Endothelial cell of umbilical vein (primary cell): ENCODE data around the gene LGALS4. TPM values are rescaled to one million over a fixed set of nuclear protein-coding genes. Genes with fewer than 3 reads are reported as not detected.

Source experiments
- BruUV-seq: library from RNA; stranded (reverse); fragments of 400-500 nt; replicated peaks from 2 replicates; lab custom pipeline; 2021; lab: Mats Ljungman, UMichigan
- CTCF ChIA-PET: fragments of 300-600, 350-600 bp; sonication (Branson Sonifier 250); formaldehyde crosslinking; loops from one replicate; lab custom pipeline; 2021; ENCODE audit warnings: antibody characterized with exemption, inconsistent platforms; lab: Charles Lee
- POLR2A ChIA-PET: fragments of 300-600, 350-600 bp; sonication (Branson Sonifier 250); formaldehyde crosslinking; loops from one replicate; lab custom pipeline; 2021; ENCODE audit warnings: antibody characterized with exemption, inconsistent platforms; lab: Charles Lee
- DNase-seq: peaks from one replicate; pipeline ENCODE4 v3.0.0-alpha.2; 2011; ENCODE audit warnings: low read depth, low spot score
- FAIRE-seq: peaks from 2 replicates; lab custom pipeline; 2011; peaks lifted over from hg19 to GRCh38; lab: Jason Lieb, UNC
- H2AFZ ChIP-seq: 2 replicates; pipeline ENCODE4 v1.6.0; 2012; ENCODE audit warnings: low read depth, low read length, control low read depth, inconsistent platforms
- H3K27ac ChIP-seq: 2 replicates; pipeline ENCODE4 v1.5.1; 2011; ENCODE audit warnings: low read depth, mild to moderate bottlenecking, control low read depth, low read length, moderate library complexity; ENCODE audit not compliant: insufficient read depth
- H3K27me3 ChIP-seq, 2 experiments: 2 replicates each; pipeline versions ENCODE4 v1.6.0 to v1.6.1; 2011; ENCODE audit warnings: low read length in 2 of 2, mixed read lengths in 1 of 2; ENCODE audit not compliant: control insufficient read depth in 2 of 2, insufficient read depth in 2 of 2
- H3K36me3 ChIP-seq, 2 experiments: 2 replicates in 1 of 2; 3 replicates in 1 of 2; pipeline ENCODE4 v1.5.1; 2011; ENCODE audit warnings: low read length in 2 of 2, mild to moderate bottlenecking in 1 of 2, moderate library complexity in 1 of 2; ENCODE audit not compliant: control insufficient read depth in 2 of 2, insufficient read depth in 2 of 2; ENCODE audit errors: extremely low read depth in 1 of 2
- H3K4me1 ChIP-seq: 3 replicates; pipeline ENCODE4 v1.5.1; 2011; ENCODE audit warnings: mild to moderate bottlenecking, low read length; ENCODE audit not compliant: control insufficient read depth, insufficient read depth; ENCODE audit errors: extremely low read depth
- H3K4me2 ChIP-seq: 2 replicates; pipeline ENCODE4 v1.6.1; 2011; ENCODE audit warnings: low read length, control low read depth, mixed read lengths; ENCODE audit not compliant: insufficient read depth
- H3K4me3 ChIP-seq, 3 experiments: fragments of 200-600 bp in 1 of 3; sonication (generic), shearing (Covaris generic) in 1 of 3; replicated peaks in 1 of 3; 2 replicates each; pipeline ENCODE4 v1.5.1; 2011 to 2016; ENCODE audit warnings: control low read depth in 3 of 3, low read length in 3 of 3, mild to moderate bottlenecking in 2 of 3, inconsistent platforms in 1 of 3, low read depth in 1 of 3, moderate library complexity in 1 of 3; ENCODE audit not compliant: insufficient read depth in 1 of 3
- H3K79me2 ChIP-seq: 2 replicates; pipeline ENCODE4 v1.6.0; 2012; ENCODE audit warnings: low read length, inconsistent platforms; ENCODE audit not compliant: control insufficient read depth, insufficient read depth
- H3K9ac ChIP-seq: replicated peaks from 2 replicates; pipeline ENCODE3; 2011; ENCODE audit warnings: low read length, control low read depth; ENCODE audit not compliant: insufficient read depth; ENCODE audit errors: extremely low read depth
- H3K9me1 ChIP-seq: replicated peaks from 3 replicates; pipeline ENCODE4 v1.6.0; 2011; ENCODE audit warnings: mild to moderate bottlenecking, low read length; ENCODE audit not compliant: control insufficient read depth, insufficient read depth; ENCODE audit errors: extremely low read depth
- H3K9me3 ChIP-seq: replicated peaks from 2 replicates; pipeline ENCODE4 v1.5.1; 2012; ENCODE audit warnings: low read length, inconsistent platforms; ENCODE audit not compliant: control insufficient read depth, insufficient read depth
- H4K20me1 ChIP-seq: replicated peaks from 2 replicates; pipeline ENCODE3; 2011; ENCODE audit warnings: mild to moderate bottlenecking, low read length; ENCODE audit not compliant: control insufficient read depth, insufficient read depth; ENCODE audit errors: extremely low read depth
- EZH2 ChIP-seq: IDR thresholded peaks from 2 replicates; pipeline ENCODE4 v1.6.1; 2012; ENCODE audit warnings: borderline replicate concordance, low read depth, mild to moderate bottlenecking, moderate library complexity, low read length, inconsistent platforms; ENCODE audit not compliant: severe bottlenecking
- FOS ChIP-seq: IDR thresholded peaks from 2 replicates; pipeline ENCODE4 v1.6.1; 2011; ENCODE audit warnings: mild to moderate bottlenecking, low read length, moderate library complexity, borderline replicate concordance; ENCODE audit not compliant: insufficient read depth
- GATA2 ChIP-seq: IDR thresholded peaks from 2 replicates; pipeline ENCODE4 v1.7.0; 2011; ENCODE audit warnings: low read depth, mild to moderate bottlenecking, moderate library complexity, mixed read lengths, low read length; ENCODE audit not compliant: insufficient read length, insufficient read depth
- JUN ChIP-seq: IDR thresholded peaks from 2 replicates; pipeline ENCODE4 v1.6.1; 2011; ENCODE audit warnings: borderline replicate concordance, low read depth; ENCODE audit not compliant: insufficient read length, insufficient read depth
- MYC ChIP-seq: IDR thresholded peaks from one replicate; pipeline ENCODE4 v1.6.1; 2011; ENCODE audit warnings: mild to moderate bottlenecking, low read depth, low read length
- POLR2A ChIP-seq: IDR thresholded peaks from 2 replicates; pipeline ENCODE4 v1.6.1; 2012; ENCODE audit warnings: low read depth, mild to moderate bottlenecking, control low read depth, low read length
- POLR2AphosphoS5 ChIP-seq: IDR thresholded peaks from 2 replicates; pipeline ENCODE4 v1.6.1; 2012; ENCODE audit warnings: low read depth, mild to moderate bottlenecking, control low read depth, low read length, moderate library complexity; ENCODE audit not compliant: insufficient read depth
- dilution Hi-C: fragments of 300-500 bp; cut with MboI; formaldehyde crosslinking; loops from one replicate; pipeline ENCODE4 v1.15.0; 2019; ENCODE audit warnings: low sequenced_read_pairs; ENCODE audit not compliant: extremely low pct_ligation_motif_present
- intact Hi-C: fragments of 100-400 bp; cut with micrococcal nuclease; formaldehyde crosslinking; loops from one replicate; pipeline ENCODE4 v1.10.0; 2022
- polyA plus RNA-seq, 4 experiments: library from polyadenylated mRNA; depleted of rRNA in 3 of 4; stranded (reverse) in 3 of 4; unstranded in 1 of 4; fragments of >200 nt; gene quantifications; 2 replicates each; pipeline versions ENCODE4 v1.2.1 to v1.2.3, GENCODE V29; 2011 to 2012; ENCODE audit warnings: missing spikeins in 1 of 4
- total RNA-seq: library from RNA; stranded (reverse); gene quantifications from 2 replicates; pipeline ENCODE4 v1.2.3, GENCODE V29; 2021
- TF ChIP-seq, protein P1 (sequence below): IDR thresholded peaks from 2 replicates; pipeline ENCODE4 v1.6.1; 2011; ENCODE audit not compliant: insufficient read depth, insufficient read length
- TF ChIP-seq, protein P2 (sequence below), 2 donors: IDR thresholded peaks; 1 replicate in 1 of 2; 2 replicates in 1 of 2; pipeline ENCODE4 v1.5.1; 2011; ENCODE audit warnings: low read length in 2 of 2, mild to moderate bottlenecking in 2 of 2, moderate library complexity in 2 of 2, control low read depth in 1 of 2, inconsistent platforms in 1 of 2, low read depth in 1 of 2; ENCODE audit not compliant: insufficient read depth in 1 of 2; ENCODE audit errors: extremely low read depth in 1 of 2

LGALS4 gene
- total and polyA plus RNA-seq, 2 donors (not counting 3 experiments of a cell fraction or from before 2014, with no cell fraction given) = 0.19 TPM; not detected in 1

DNA sequence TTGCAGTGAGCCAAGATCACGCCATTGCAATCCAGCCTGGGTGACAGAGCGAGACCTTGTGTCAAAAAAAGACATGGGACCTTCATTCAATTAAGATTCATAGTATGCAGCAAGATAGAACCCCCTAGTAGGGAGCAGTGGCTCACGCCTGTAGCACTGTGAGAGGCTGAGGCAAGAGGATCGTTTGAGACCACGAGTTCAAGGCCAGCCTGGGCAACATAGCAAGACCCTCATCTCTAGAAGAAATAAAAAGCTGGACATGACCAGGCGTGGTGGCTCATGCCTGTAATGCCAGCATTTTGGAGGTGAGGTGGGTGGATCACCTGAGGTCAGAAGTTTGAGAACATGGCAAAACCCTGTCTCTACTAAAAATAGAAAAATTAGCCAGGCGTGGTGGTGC, 32.3 kb downstream of the LGALS4 start:
- Histone ChIP-seq H3K36me3 (no peaks in the 10 kb centered on the region), H3K4me1 (peaks cover 2% of the 10 kb centered on the region), H3K79me2 (no peaks in the 10 kb centered on the region), H3K9ac (no peak overlapping the region), H3K27me3 (peaks cover 0 to 5% of the 10 kb centered on the region in 2 experiments), H3K27ac (no peak overlapping the region), H3K4me2 (no peak overlapping the region), H3K9me1 (no peaks in the 10 kb centered on the region), H3K9me3 (no peaks in the 10 kb centered on the region), H2AFZ (no peak overlapping the region), H3K4me3 (no peak overlapping the region), H4K20me1 (no peaks in the 10 kb centered on the region)
- no TSS peak for BruUV-seq
- ChIA-PET CTCF (no interaction called here), POLR2A (no interaction called here)
- FAIRE-seq (no peak), DNase-seq (no peak)
- TF ChIP-seq POLR2A (no peak), FOS (no peak), POLR2AphosphoS5 (no peak), EZH2 (no peak), GATA2 (no peak), JUN (no peak), MYC (no peak)
- TF ChIP-seq, protein P1, sequence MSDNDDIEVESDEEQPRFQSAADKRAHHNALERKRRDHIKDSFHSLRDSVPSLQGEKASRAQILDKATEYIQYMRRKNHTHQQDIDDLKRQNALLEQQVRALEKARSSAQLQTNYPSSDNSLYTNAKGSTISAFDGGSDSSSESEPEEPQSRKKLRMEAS = no peak
- TF ChIP-seq, protein P2, sequence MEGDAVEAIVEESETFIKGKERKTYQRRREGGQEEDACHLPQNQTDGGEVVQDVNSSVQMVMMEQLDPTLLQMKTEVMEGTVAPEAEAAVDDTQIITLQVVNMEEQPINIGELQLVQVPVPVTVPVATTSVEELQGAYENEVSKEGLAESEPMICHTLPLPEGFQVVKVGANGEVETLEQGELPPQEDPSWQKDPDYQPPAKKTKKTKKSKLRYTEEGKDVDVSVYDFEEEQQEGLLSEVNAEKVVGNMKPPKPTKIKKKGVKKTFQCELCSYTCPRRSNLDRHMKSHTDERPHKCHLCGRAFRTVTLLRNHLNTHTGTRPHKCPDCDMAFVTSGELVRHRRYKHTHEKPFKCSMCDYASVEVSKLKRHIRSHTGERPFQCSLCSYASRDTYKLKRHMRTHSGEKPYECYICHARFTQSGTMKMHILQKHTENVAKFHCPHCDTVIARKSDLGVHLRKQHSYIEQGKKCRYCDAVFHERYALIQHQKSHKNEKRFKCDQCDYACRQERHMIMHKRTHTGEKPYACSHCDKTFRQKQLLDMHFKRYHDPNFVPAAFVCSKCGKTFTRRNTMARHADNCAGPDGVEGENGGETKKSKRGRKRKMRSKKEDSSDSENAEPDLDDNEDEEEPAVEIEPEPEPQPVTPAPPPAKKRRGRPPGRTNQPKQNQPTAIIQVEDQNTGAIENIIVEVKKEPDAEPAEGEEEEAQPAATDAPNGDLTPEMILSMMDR (IDR thresholded peaks at IDR 0.05; ENCODE audit: extremely low read depth in 1 of 2, insufficient read depth in 1 of 2, low read depth in 1 of 2, low read length in 2 of 2) = no peak
- dilution Hi-C loops = no loop called here
- intact Hi-C loops = no loop called here
